PC-9 (cell line): ENCODE measurements around the gene ADAMTS4. TPM values are rescaled to one million over a fixed set of nuclear protein-coding genes. Genes with fewer than 3 reads are reported as not detected.

Experiments used
- BruUV-seq: library from RNA; stranded (reverse); fragments of 400-500 nt; replicated peaks from 2 replicates; lab custom pipeline; 2021; lab: Mats Ljungman, UMichigan
- CTCF ChIA-PET: fragments of 300-600 bp; sonication (Branson Sonifier 250); formaldehyde crosslinking; loops from one replicate; lab custom pipeline; 2022; ENCODE audit warnings: antibody characterized with exemption; lab: Charles Lee
- POLR2A ChIA-PET: fragments of 300-600 bp; sonication (Branson Sonifier 250); formaldehyde crosslinking; loops from one replicate; lab custom pipeline; 2022; ENCODE audit warnings: antibody characterized with exemption; ENCODE audit not compliant: unreplicated experiment; lab: Charles Lee
- DNase-seq, 2 experiments: peaks; one replicate each; pipeline versions ENCODE4 v3.0.0 to v3.0.0-alpha.2; 2015 to 2022; ENCODE audit warnings: mixed read lengths in 1 of 2
- H2AFZ ChIP-seq: fragments of 200-600 bp; sonication (generic); 2 replicates; pipeline ENCODE4 v1.8.1; 2017; ENCODE audit warnings: antibody characterized with exemption
- H3F3A ChIP-seq: fragments of 200-600 bp; sonication (generic); 2 replicates; pipeline ENCODE4 v1.8.1; 2017; ENCODE audit warnings: antibody characterized with exemption, mild to moderate bottlenecking, low read depth; ENCODE audit not compliant: insufficient read depth
- H3K27ac ChIP-seq: fragments of 200-600 bp; sonication (generic); 2 replicates; pipeline ENCODE4 v1.6.1; 2016; ENCODE audit warnings: mixed run types
- H3K27me3 ChIP-seq: fragments of 200-600 bp; sonication (generic); 2 replicates; pipeline ENCODE4 v1.6.1; 2016; ENCODE audit warnings: low read depth, mixed run types; ENCODE audit not compliant: insufficient read depth
- H3K36me3 ChIP-seq: fragments of 200-600 bp; sonication (generic); 2 replicates; pipeline ENCODE4 v1.6.1; 2016; ENCODE audit warnings: low read depth, mixed run types
- H3K4me1 ChIP-seq: fragments of 200-600 bp; sonication (generic); replicated peaks from 2 replicates; pipeline ENCODE4 v1.6.1; 2016; ENCODE audit warnings: mixed run types; ENCODE audit not compliant: insufficient read depth
- H3K4me2 ChIP-seq: fragments of 200-600 bp; sonication (generic); 2 replicates; pipeline ENCODE4 v1.6.1; 2017; ENCODE audit warnings: mixed run types
- H3K4me3 ChIP-seq: fragments of 200-600 bp; sonication (generic); 2 replicates; pipeline ENCODE4 v1.6.1; 2016; ENCODE audit warnings: mixed run types
- H3K79me2 ChIP-seq: fragments of 200-600 bp; sonication (generic); 2 replicates; pipeline ENCODE4 v1.6.1; 2017; ENCODE audit warnings: low read depth, mixed run types
- H3K9me2 ChIP-seq: fragments of 200-600 bp; sonication (generic); 2 replicates; pipeline ENCODE4 v1.8.1; 2017; ENCODE audit warnings: mild to moderate bottlenecking; ENCODE audit not compliant: insufficient read depth
- H3K9me3 ChIP-seq: fragments of 200-600 bp; sonication (generic); 2 replicates; pipeline ENCODE4 v1.8.1; 2016; ENCODE audit warnings: low read depth; ENCODE audit not compliant: insufficient read depth
- H4K20me1 ChIP-seq: fragments of 200-600 bp; sonication (generic); 2 replicates; pipeline ENCODE4 v1.8.1; 2017; ENCODE audit not compliant: insufficient read depth
- EZH2 ChIP-seq: fragments of 200-600 bp; sonication (generic); IDR thresholded peaks from 2 replicates; pipeline ENCODE4 v1.8.0; 2017; ENCODE audit warnings: antibody characterized with exemption, low read depth
- intact Hi-C: fragments of 100-400 bp; cut with micrococcal nuclease; formaldehyde crosslinking; loops from one replicate; pipeline ENCODE4 v1.10.0; 2022; ENCODE audit not compliant: unreplicated experiment
- total RNA-seq: library from RNA; stranded (reverse); gene quantifications from 2 replicates; pipeline ENCODE4 v1.2.3, GENCODE V29; 2021
- TF ChIP-seq, protein P1 (sequence below): fragments of 200-600 bp; sonication (generic); conservative IDR thresholded peaks from 2 replicates; pipeline ENCODE4 v1.6.1; 2017; ENCODE audit warnings: mixed run types, antibody characterized with exemption, mild to moderate bottlenecking, moderate library complexity

The ADAMTS4 gene
- total RNA-seq, 1 experiment from 2014 or later: not detected

DNA sequence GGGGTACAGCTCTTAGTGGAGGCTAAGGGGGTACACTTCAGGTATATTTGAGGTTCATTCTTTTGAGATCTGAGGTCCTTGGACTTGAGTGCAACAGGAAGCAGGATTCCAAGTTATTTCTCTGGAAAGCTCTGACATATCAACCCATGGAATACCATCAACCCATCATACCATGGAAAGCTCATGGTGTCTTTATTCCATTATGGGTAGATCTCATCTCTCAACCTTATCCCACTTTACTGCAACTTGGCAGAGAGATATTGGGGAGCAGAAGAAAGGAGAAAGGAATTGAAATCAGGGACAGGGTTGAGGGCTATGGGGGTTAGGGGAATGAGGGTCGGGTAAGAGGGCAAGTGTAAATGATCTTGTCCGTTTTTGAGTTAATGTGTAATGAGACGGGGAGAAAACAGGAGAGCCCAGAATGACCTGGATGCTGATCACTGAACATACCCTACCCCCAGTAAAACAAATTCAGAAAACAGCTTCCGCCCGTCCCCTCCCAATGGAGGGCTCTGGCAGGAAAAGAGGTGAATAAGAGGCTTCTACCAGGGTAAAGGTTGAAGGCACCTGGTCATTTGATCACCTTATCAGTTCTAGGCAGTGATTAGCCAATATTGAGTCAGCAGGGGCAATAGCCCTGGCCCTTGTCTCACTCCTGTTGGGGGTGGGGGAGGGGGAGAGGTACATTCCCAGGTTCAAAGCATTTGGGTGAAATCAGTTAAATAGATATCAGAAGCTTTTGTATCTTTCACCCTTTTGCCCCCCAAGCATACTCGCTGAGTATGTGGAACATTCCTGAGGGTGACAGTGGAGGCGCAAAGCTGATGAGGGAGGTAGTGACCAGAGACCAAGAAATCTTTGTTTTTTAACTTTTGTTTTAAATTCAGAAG lies 25.2 kb upstream of the ADAMTS4 start:
- TF ChIP-seq, protein P1, sequence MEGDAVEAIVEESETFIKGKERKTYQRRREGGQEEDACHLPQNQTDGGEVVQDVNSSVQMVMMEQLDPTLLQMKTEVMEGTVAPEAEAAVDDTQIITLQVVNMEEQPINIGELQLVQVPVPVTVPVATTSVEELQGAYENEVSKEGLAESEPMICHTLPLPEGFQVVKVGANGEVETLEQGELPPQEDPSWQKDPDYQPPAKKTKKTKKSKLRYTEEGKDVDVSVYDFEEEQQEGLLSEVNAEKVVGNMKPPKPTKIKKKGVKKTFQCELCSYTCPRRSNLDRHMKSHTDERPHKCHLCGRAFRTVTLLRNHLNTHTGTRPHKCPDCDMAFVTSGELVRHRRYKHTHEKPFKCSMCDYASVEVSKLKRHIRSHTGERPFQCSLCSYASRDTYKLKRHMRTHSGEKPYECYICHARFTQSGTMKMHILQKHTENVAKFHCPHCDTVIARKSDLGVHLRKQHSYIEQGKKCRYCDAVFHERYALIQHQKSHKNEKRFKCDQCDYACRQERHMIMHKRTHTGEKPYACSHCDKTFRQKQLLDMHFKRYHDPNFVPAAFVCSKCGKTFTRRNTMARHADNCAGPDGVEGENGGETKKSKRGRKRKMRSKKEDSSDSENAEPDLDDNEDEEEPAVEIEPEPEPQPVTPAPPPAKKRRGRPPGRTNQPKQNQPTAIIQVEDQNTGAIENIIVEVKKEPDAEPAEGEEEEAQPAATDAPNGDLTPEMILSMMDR: no peak
- no peak for TF ChIP-seq EZH2
- Histone ChIP-seq H3K4me2 (no peak overlapping the region), H3K9me2 (no peaks in the 10 kb centered on the region), H3K4me1 (peaks cover 16% of the 10 kb centered on the region), H3K4me3 (no peak overlapping the region), H3K27me3 (no peaks in the 10 kb centered on the region), H3K27ac (no peak overlapping the region), H3F3A (peaks cover 3% of the 10 kb centered on the region; the same call in 1 of the 2 replicates), H2AFZ (no peak overlapping the region), H4K20me1 (no peaks in the 10 kb centered on the region), H3K36me3 (no peaks in the 10 kb centered on the region), H3K9me3 (no peaks in the 10 kb centered on the region), H3K79me2 (no peaks in the 10 kb centered on the region)
- BruUV-seq: no TSS peak
- DNase-seq: no peak
- CTCF ChIA-PET: interaction anchor here (0.6 kb wide), 1 partner anchor 514 kb away, joined by 6 read pairs; no protein-coding TSS in a partner anchor
- intact Hi-C loops: loop anchor here (10.0 kb wide), 1 partner anchor 541 kb away; the partner anchor contains the start of gene ATF6
- POLR2A ChIA-PET: no interaction called here

DNA sequence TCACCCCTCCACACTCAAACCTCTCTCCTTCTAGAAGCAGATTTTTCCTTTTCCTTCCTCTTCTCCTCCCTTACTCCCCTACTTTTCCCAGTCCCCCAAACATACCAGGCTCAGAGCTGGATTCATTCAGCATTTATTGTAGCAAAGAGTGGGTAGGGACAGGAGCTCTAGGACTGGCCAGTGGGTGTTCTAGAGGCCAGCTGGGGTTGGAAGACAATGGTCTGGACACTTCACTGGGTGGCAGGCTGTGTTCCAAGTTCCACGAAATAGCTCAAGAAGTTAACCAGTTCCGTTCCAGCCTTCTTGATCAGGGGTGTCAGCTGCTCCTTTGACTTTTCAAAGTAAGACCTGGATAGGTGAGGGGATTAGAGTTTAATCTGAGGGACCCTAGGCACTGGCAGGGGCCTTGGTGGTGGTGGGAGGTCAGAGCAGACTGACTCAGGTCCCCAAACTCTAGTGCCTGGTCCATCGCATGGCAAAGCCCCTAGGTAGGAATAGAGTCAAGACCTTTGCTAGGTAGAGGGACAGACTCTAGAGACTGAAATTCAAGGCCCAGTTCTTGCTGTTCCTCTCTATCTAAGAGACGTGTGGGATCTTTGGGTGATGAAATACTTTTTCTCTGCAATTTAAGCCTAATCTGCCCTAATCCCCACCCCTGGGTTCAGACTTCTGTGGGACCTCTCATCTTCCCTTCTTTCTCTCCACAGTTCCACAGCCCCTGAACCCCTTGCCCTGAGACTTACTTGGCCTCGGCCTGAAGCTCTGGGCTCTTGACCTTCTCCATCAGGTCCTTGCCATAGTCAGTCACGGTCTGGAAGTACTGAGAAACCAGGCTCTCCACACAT lies 23.5 kb upstream of the ADAMTS4 start:
- Histone ChIP-seq H3K4me3 (no peak overlapping the region), H3K4me2 (no peak overlapping the region), H4K20me1 (no peaks in the 10 kb centered on the region), H3K36me3 (no peaks in the 10 kb centered on the region), H3F3A (peaks cover 4% of the 10 kb centered on the region; the same call in 1 of the 2 replicates), H3K27me3 (no peaks in the 10 kb centered on the region), H3K79me2 (no peaks in the 10 kb centered on the region), H3K4me1 (peaks cover 11% of the 10 kb centered on the region), H3K9me3 (no peaks in the 10 kb centered on the region), H3K27ac (no peak overlapping the region), H3K9me2 (no peaks in the 10 kb centered on the region), H2AFZ (no peak overlapping the region)
- DNase-seq: no peak
- CTCF ChIA-PET: no interaction called here
- BruUV-seq: no TSS peak
- POLR2A ChIA-PET: interaction anchor here (0.6 kb wide), 1 partner anchor 864 kb away, joined by 4 read pairs; no protein-coding TSS in a partner anchor
- no peak for TF ChIP-seq EZH2
- TF ChIP-seq, protein P1: no peak
- intact Hi-C loops: loop anchor here (10.0 kb wide), 1 partner anchor 542 kb away; the partner anchor contains the start of gene ATF6

- H3K27ac ChIP-seq: no peak overlapping the region
- peaks cover 7% of the 10 kb centered on the region; the same call in 1 of the 2 replicates for H3K4me1 ChIP-seq
- no peaks in the 10 kb centered on the region for H3K27me3 ChIP-seq
- H3F3A ChIP-seq: peaks cover 5% of the 10 kb centered on the region; the same call in 1 of the 2 replicates
- no peak overlapping the region for H3K4me2 ChIP-seq
- DNase-seq: no peak
- H3K79me2 ChIP-seq: no peaks in the 10 kb centered on the region
- intact Hi-C loops: loop anchor here (10.0 kb wide), 1 partner anchor 545 kb away; the partner anchor contains the start of gene ATF6
- ChIA-PET CTCF (no interaction called here), POLR2A (no interaction called here)
- TF ChIP-seq, protein P1: no peak
- no peak for TF ChIP-seq EZH2
- H3K9me3 ChIP-seq: no peaks in the 10 kb centered on the region
- H4K20me1 ChIP-seq: no peaks in the 10 kb centered on the region
- H2AFZ ChIP-seq: no peak overlapping the region
- no peaks in the 10 kb centered on the region for H3K36me3 ChIP-seq
- H3K4me3 ChIP-seq: no peak overlapping the region
- BruUV-seq: no TSS peak
- no peaks in the 10 kb centered on the region for H3K9me2 ChIP-seq
Measured at GRCh38 chr1:161220002-161220401, 21.1 kb upstream of the ADAMTS4 start.
